Renal cortical epithelial cell (primary cell): ENCODE measurements around the gene MKNK1. TPM values are rescaled to one million over a fixed set of nuclear protein-coding genes. Genes with fewer than 3 reads are reported as not detected.
A peak's percentile ranks its signal among the peaks of the same experiment; 100 is the strongest.
"Not testable (repeated sequence)": the region's sequence is repeated elsewhere in the genome, so short reads cannot be mapped to it uniquely, and the experiment has no call there.

ENCODE experiments used
- DNase-seq: peaks from one replicate; pipeline ENCODE4 v3.0.0-alpha.2; 2011; ENCODE audit warnings: low read depth
- total RNA-seq: library from RNA; depleted of rRNA; stranded (reverse); fragments of >200 nt; gene quantifications from 2 replicates; pipeline ENCODE4 v1.2.3, GENCODE V29; 2014

Gene MKNK1
- 17.7 and 20.0 TPM in 2 replicates for total RNA-seq

- DNase-seq = peak; percentile 82
Measured at GRCh38 chr1:46603858-46604549, at the start of gene MKNK1. MKNK1 (minus strand) TSS chr1:46604268; CDS start chr1:46583327, 20,941 bp downstream.

- DNase-seq = no peak
Measured at GRCh38 chr1:46653405-46653958, 49.4 kb upstream of the MKNK1 start.

- DNase-seq = no peak
Measured at GRCh38 chr1:46652321-46653100, 48.4 kb upstream of the MKNK1 start.

- DNase-seq = not testable (repeated sequence)
Measured at GRCh38 chr1:46651152-46651551, 47.1 kb upstream of the MKNK1 start.

GRCh38 chr1:46650491-46650890, 46.4 kb upstream of the MKNK1 start:
- DNase-seq = no peak

GRCh38 chr1:46649764-46650163, 45.7 kb upstream of the MKNK1 start:
- no peak for DNase-seq

GRCh38 chr1:46647611-46648010, 43.5 kb upstream of the MKNK1 start:
- no peak for DNase-seq

- no peak for DNase-seq
Measured at GRCh38 chr1:46646844-46647243, 42.8 kb upstream of the MKNK1 start.

GRCh38 chr1:46646331-46646730, 42.3 kb upstream of the MKNK1 start:
- DNase-seq = no peak

GRCh38 chr1:46645815-46646214, 41.7 kb upstream of the MKNK1 start:
- DNase-seq = no peak

GRCh38 chr1:46643368-46643775, 39.3 kb upstream of the MKNK1 start:
- peak; percentile 95 for DNase-seq

- DNase-seq = no peak
Measured at GRCh38 chr1:46642115-46642680, 38.1 kb upstream of the MKNK1 start.

- DNase-seq = no peak
Measured at GRCh38 chr1:46639547-46639946, 35.5 kb upstream of the MKNK1 start.

GRCh38 chr1:46638921-46639320, 34.9 kb upstream of the MKNK1 start:
- DNase-seq = peak; percentile 77

- DNase-seq = no peak
Measured at GRCh38 chr1:46637444-46638083, 33.5 kb upstream of the MKNK1 start.

- DNase-seq = no peak
Measured at GRCh38 chr1:46635205-46635604, 31.1 kb upstream of the MKNK1 start.

- DNase-seq = no peak
Measured at GRCh38 chr1:46630719-46631118, 26.7 kb upstream of the MKNK1 start.

GRCh38 chr1:46623743-46624644, 19.9 kb upstream of the MKNK1 start:
- DNase-seq = no peak

- peak; percentile 32 for DNase-seq
Measured at GRCh38 chr1:46622344-46622743, 18.3 kb upstream of the MKNK1 start.

- DNase-seq = no peak
Measured at GRCh38 chr1:46621930-46622329, 17.9 kb upstream of the MKNK1 start.

GRCh38 chr1:46619656-46620258, 15.7 kb upstream of the MKNK1 start:
- no peak for DNase-seq
